SU-DHL-6 (cell line): ENCODE measurements around the gene CMTR1.

ENCODE experiments used
- CTCF ChIP-seq: fragments of 200-600 bp; sonication (generic); IDR thresholded peaks from one replicate; pipeline ENCODE4 v1.5.1; 2017; ENCODE audit warnings: antibody characterized with exemption, mild to moderate bottlenecking, low read length, moderate library complexity; ENCODE audit not compliant: insufficient read depth, poor library complexity, severe bottlenecking
- EZH2phosphoT487 ChIP-seq: fragments of 200-600 bp; sonication (generic), shearing (Covaris generic); conservative IDR thresholded peaks from 2 replicates; pipeline ENCODE4 v1.6.1; 2018; ENCODE audit warnings: mild to moderate bottlenecking, antibody characterized with exemption, low read length, moderate library complexity, mixed read lengths

GRCh38 chr6:37441651-37442050, 8.6 kb downstream of the CMTR1 start:
- no peak for TF ChIP-seq CTCF
- no peak for TF ChIP-seq EZH2phosphoT487
